HCT116 (cell line): ENCODE data around the gene RAB39A. TPM values are rescaled to one million over a fixed set of nuclear protein-coding genes. Genes with fewer than 3 reads are reported as not detected.

Experiments
- ATAC-seq: fragments of 200-7000 bp; cut with Tn5 transposase; 2 replicates; pipeline ENCODE4 v1.9.1; 2020; ENCODE audit warnings: mild to moderate bottlenecking, moderate library complexity
- BruUV-seq: library from RNA; stranded (reverse); fragments of 400-500 nt; replicated peaks from 2 replicates; lab custom pipeline; 2021; lab: Mats Ljungman, UMichigan
- CTCF ChIA-PET: fragments of 300-600 bp; sonication (Branson Sonifier 250); formaldehyde crosslinking; loops from one replicate; lab custom pipeline; 2021; ENCODE audit warnings: antibody characterized with exemption; lab: Charles Lee
- POLR2A ChIA-PET: fragments of 300-600, 350-600 bp; sonication (Branson Sonifier 250); formaldehyde crosslinking; loops from one replicate; lab custom pipeline; 2021; ENCODE audit warnings: antibody characterized with exemption; lab: Charles Lee
- RAD21 ChIA-PET, 2 experiments: fragments of 300-600 bp; sonication (Branson Sonifier 250); formaldehyde crosslinking; loops; one replicate each; lab custom pipeline; 2023; ENCODE audit warnings: low total read pairs in 2 of 2; ENCODE audit not compliant: uncharacterized antibody in 2 of 2, unreplicated experiment in 2 of 2, low non-redundant PET in 1 of 2; lab: Charles Lee
- DNase-seq: peaks from one replicate; pipeline ENCODE4 v3.0.0-alpha.2; 2010; ENCODE audit warnings: low read depth, low spot score
- H2AFZ ChIP-seq: fragments of 200-600 bp; shearing (Covaris generic), sonication (generic); 2 replicates; pipeline ENCODE4 v1.6.1; 2017; ENCODE audit warnings: low read depth, mixed run types, mixed read lengths, antibody characterized with exemption, low read length; ENCODE audit not compliant: poor library complexity, severe bottlenecking
- H3K27ac ChIP-seq: 2 replicates; pipeline ENCODE4 v1.5.1; 2012; ENCODE audit warnings: low read depth, low read length
- H3K27me3 ChIP-seq: fragments of 200-600 bp; sonication (generic); 2 replicates; pipeline ENCODE4 v1.6.1; 2016; ENCODE audit warnings: mixed run types, low read length, mixed read lengths; ENCODE audit not compliant: insufficient read depth
- H3K36me3 ChIP-seq, 2 experiments: fragments of 200-500 bp in 1 of 2; fragments of 200-600 bp in 1 of 2; sonication (Bioruptor generic) in 1 of 2; sonication (generic) in 1 of 2; 2 replicates each; pipeline versions ENCODE4 v1.5.1 to v1.6.1; 2014 to 2016; ENCODE audit warnings: low read length in 2 of 2, inconsistent platforms in 1 of 2, mixed read lengths in 1 of 2, mixed run types in 1 of 2; ENCODE audit not compliant: insufficient read depth in 2 of 2, control insufficient read depth in 1 of 2
- H3K4me1 ChIP-seq, 2 experiments: fragments of 200-600 bp in 1 of 2; sonication (generic) in 1 of 2; 2 replicates each; pipeline versions ENCODE4 v1.5.1 to v1.6.1; 2012 to 2017; ENCODE audit warnings: low read length in 2 of 2, inconsistent platforms in 1 of 2, mild to moderate bottlenecking in 1 of 2, mixed read lengths in 1 of 2, mixed run types in 1 of 2, moderate library complexity in 1 of 2; ENCODE audit not compliant: insufficient read depth in 2 of 2, control insufficient read depth in 1 of 2
- H3K4me2 ChIP-seq: fragments of 200-600 bp; sonication (generic); 2 replicates; pipeline ENCODE4 v1.6.1; 2017; ENCODE audit warnings: mixed run types, low read length, mixed read lengths
- H3K4me3 ChIP-seq, 2 experiments: fragments of 200-600 bp in 1 of 2; sonication (generic) in 1 of 2; replicated peaks in 1 of 2; 2 replicates each; pipeline ENCODE4 v1.5.1; 2011 to 2016; ENCODE audit warnings: low read length in 2 of 2, control low read depth in 1 of 2, low read depth in 1 of 2, mild to moderate bottlenecking in 1 of 2, mixed read lengths in 1 of 2, mixed run types in 1 of 2
- H3K79me2 ChIP-seq: fragments of 200-600 bp; sonication (generic); 2 replicates; pipeline ENCODE4 v1.6.1; 2017; ENCODE audit warnings: mild to moderate bottlenecking, mixed run types, low read length, moderate library complexity, mixed read lengths; ENCODE audit not compliant: insufficient read depth
- H3K9ac ChIP-seq: fragments of 200-600 bp; sonication (generic); 2 replicates; pipeline ENCODE4 v1.6.1; 2016; ENCODE audit warnings: low read length, mixed read lengths
- H3K9me2 ChIP-seq: fragments of 200-600 bp; sonication (generic), shearing (Covaris generic); 2 replicates; pipeline ENCODE4 v1.6.1; 2017; ENCODE audit warnings: mixed run types, mild to moderate bottlenecking, moderate library complexity; ENCODE audit not compliant: insufficient read depth
- H3K9me3 ChIP-seq, 2 experiments: fragments of 200-500 bp in 1 of 2; fragments of 200-600 bp in 1 of 2; sonication (Bioruptor generic) in 1 of 2; sonication (generic) in 1 of 2; 2 replicates each; pipeline ENCODE4 v1.6.1; 2014 to 2017; ENCODE audit warnings: low read length in 2 of 2, mixed read lengths in 2 of 2, inconsistent platforms in 1 of 2, low read depth in 1 of 2, mild to moderate bottlenecking in 1 of 2, mixed run types in 1 of 2, moderate library complexity in 1 of 2; ENCODE audit not compliant: control insufficient read depth in 1 of 2, insufficient read depth in 1 of 2
- H4K20me1 ChIP-seq: fragments of 200-600 bp; sonication (generic), shearing (Covaris generic); 2 replicates; pipeline ENCODE4 v1.6.1; 2017; ENCODE audit warnings: mixed run types, mild to moderate bottlenecking, moderate library complexity; ENCODE audit not compliant: insufficient read depth
- CEBPB ChIP-seq: IDR thresholded peaks from 2 replicates; pipeline ENCODE4 v1.6.1; 2012; ENCODE audit warnings: low read depth
- EGR1 ChIP-seq: IDR thresholded peaks from 2 replicates; pipeline ENCODE4 v1.6.1; 2012; ENCODE audit warnings: low read depth
- ELF1 ChIP-seq: IDR thresholded peaks from 2 replicates; pipeline ENCODE4 v1.6.1; 2012; ENCODE audit warnings: low read depth, borderline replicate concordance
- EZH2 ChIP-seq: fragments of 200-600 bp; sonication (generic); IDR thresholded peaks from 2 replicates; pipeline ENCODE4 v1.6.1; 2017; ENCODE audit warnings: antibody characterized with exemption, mixed run types
- EZH2phosphoT487 ChIP-seq: fragments of 200-600 bp; IDR thresholded peaks from 2 replicates; pipeline ENCODE4 v1.6.1; 2018; ENCODE audit warnings: antibody characterized with exemption, borderline replicate concordance
- FOSL1 ChIP-seq: IDR thresholded peaks from 2 replicates; pipeline ENCODE4 v1.6.1; 2012; ENCODE audit warnings: low read depth
- JUND ChIP-seq: IDR thresholded peaks from 2 replicates; pipeline ENCODE4 v1.6.1; 2012
- POLR2A ChIP-seq: IDR thresholded peaks from 2 replicates; pipeline ENCODE4 v1.7.0; 2011; ENCODE audit warnings: borderline replicate concordance; ENCODE audit not compliant: insufficient read depth, insufficient read length; ENCODE audit errors: extremely low read depth
- POLR2AphosphoS5 ChIP-seq: IDR thresholded peaks from 2 replicates; pipeline ENCODE4 v1.6.1; 2011; ENCODE audit warnings: mild to moderate bottlenecking, low read depth, low read length, moderate library complexity
- RAD21 ChIP-seq: IDR thresholded peaks from 2 replicates; pipeline ENCODE4 v1.6.1; 2012; ENCODE audit warnings: low read depth, mild to moderate bottlenecking
- SIN3A ChIP-seq: IDR thresholded peaks from 2 replicates; pipeline ENCODE4 v1.6.1; 2012; ENCODE audit warnings: low read depth
- SP1 ChIP-seq: IDR thresholded peaks from 2 replicates; pipeline ENCODE4 v1.6.1; 2012; ENCODE audit warnings: low read depth
- SRF ChIP-seq: IDR thresholded peaks from 2 replicates; pipeline ENCODE4 v1.6.1; 2012; ENCODE audit warnings: low read depth
- TCF7L2 ChIP-seq: IDR thresholded peaks from 2 replicates; pipeline ENCODE4 v1.7.0; 2011; ENCODE audit warnings: borderline replicate concordance, inconsistent platforms; ENCODE audit not compliant: insufficient read depth, insufficient read length; ENCODE audit errors: extremely low read depth
- YY1 ChIP-seq: IDR thresholded peaks from 2 replicates; pipeline ENCODE4 v1.6.1; 2011; ENCODE audit warnings: low read length, low read depth, moderate library complexity, mild to moderate bottlenecking; ENCODE audit not compliant: insufficient replicate concordance; ENCODE audit errors: extremely low read depth
- ZFX ChIP-seq: fragments of 450-650 bp; IDR thresholded peaks from 2 replicates; pipeline ENCODE4 v1.6.1; 2017
- ZNF274 ChIP-seq: fragments of 200-500 bp; sonication (Bioruptor generic); IDR thresholded peaks from 2 replicates; pipeline ENCODE4 v1.6.1; 2014; ENCODE audit warnings: mild to moderate bottlenecking, low read depth, low read length, inconsistent platforms
- intact Hi-C: fragments of 100-400 bp; cut with micrococcal nuclease; formaldehyde crosslinking; loops from 2 replicates; pipeline ENCODE4 v1.10.0; 2022
- total RNA-seq: library from RNA; stranded (reverse); gene quantifications from one replicate; pipeline ENCODE4 v1.2.1, GENCODE V29; 2021; ENCODE audit not compliant: unreplicated experiment
- TF ChIP-seq, protein P1 (sequence below): IDR thresholded peaks from 2 replicates; pipeline ENCODE4 v1.6.1; 2012; ENCODE audit warnings: low read depth
- TF ChIP-seq, protein P2 (sequence below): IDR thresholded peaks from 2 replicates; pipeline ENCODE4 v1.6.1; 2012
- TF ChIP-seq, protein P3 (sequence below): IDR thresholded peaks from 2 replicates; pipeline ENCODE4 v1.6.1; 2011; ENCODE audit warnings: mild to moderate bottlenecking, low read length, moderate library complexity; ENCODE audit not compliant: insufficient replicate concordance; ENCODE audit errors: extremely low read depth
- TF ChIP-seq, protein P4 (sequence below): IDR thresholded peaks from 2 replicates; pipeline ENCODE4 v1.6.1; 2012

The RAB39A gene
- total RNA-seq, 1 experiment from 2014 or later, result not detected

DNA sequence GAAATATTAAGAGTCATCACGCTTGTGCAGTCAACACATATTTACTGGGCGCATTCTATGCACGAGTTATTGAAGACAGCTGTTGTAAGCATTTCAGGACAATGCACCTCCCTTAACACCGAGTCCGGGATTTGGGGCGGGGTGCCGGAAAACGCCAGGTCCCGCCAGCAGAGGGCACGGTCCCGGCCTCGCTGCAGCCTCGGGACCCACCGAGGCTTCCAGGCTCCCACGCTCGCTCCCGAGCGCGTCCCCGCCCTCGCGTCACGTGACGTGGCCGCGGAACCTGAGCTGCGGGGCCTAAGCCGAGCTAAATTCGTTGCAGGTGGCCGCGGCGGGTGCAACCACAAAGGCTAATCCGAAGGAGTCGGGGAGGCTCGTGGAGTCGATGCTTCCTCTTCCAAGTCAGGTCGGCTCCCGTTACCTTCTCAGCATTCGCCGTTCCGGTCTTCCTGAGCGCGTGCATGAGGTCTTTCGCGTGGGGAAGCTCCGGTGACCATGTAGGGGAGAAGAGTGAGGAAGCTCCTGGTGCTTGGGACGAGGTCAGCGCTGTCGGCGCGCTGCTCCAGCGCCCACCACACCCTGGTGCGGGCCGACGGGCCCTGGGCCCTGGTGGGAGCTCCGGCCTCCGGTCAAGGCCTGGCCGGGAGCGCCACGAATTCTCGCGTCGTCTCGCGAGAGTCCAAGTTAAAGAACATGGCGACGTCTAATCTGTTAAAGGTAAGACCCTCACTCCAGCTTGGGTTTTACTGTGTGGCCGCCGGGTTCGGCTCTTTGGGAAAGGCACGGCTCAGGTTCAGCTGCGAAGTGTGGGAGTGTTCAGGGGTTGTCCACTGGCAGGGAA, 80.6 kb downstream of the RAB39A start, which contains the start of gene CUL5:
Gene CUL5, plus strand, starts transcription at position 243 of the 841 bp plus-strand sequence. Its CDS starts 451 bp downstream, at position 694.
- Histone ChIP-seq H3K79me2 (peaks cover 51% of the 10 kb centered on the region), H4K20me1 (no peaks in the 10 kb centered on the region), H3K9me3 (no peaks in the 10 kb centered on the region), H3K4me2 (peak within 1 kb of the TSS; percentile 80), H3K9ac (peak within 1 kb of the TSS; percentile 97), H3K36me3 (no peaks in the 10 kb centered on the region), H3K4me3 (peak within 1 kb of the TSS; percentile 93 to 94), H2AFZ (peak within 1 kb of the TSS; percentile 50), H3K27me3 (no peaks in the 10 kb centered on the region), H3K9me2 (no peaks in the 10 kb centered on the region), H3K27ac (peak within 1 kb of the TSS; percentile 92), H3K4me1 (peaks cover 2 to 21% of the 10 kb centered on the region in 2 experiments; a peak in 3 of 4 replicates)
- ATAC-seq, result peak; percentile 95
- peak; percentile 86 for DNase-seq
- TSS peak; percentile 86 for BruUV-seq
- RAD21 ChIA-PET, result interaction anchor here in 1 of 2 experiments (0.6 kb wide), 1 partner anchor 464 kb away, joined by 4 read pairs; no protein-coding TSS in a partner anchor
- POLR2A ChIA-PET, result interaction anchor here (1.1 to 1.9 kb wide), 2 partner anchors 9 to 13 kb away, joined by 3 to 7 read pairs; no protein-coding TSS in a partner anchor
- intact Hi-C loops, result loop anchor here (2.0 kb wide), 1 partner anchor 646 kb away; no protein-coding TSS in a partner anchor
- CTCF ChIA-PET, result interaction anchor here (0.7 to 2.4 kb wide), 7 partner anchors 9 to 641 kb away, joined by 3 to 18 read pairs (median 5); no protein-coding TSS in a partner anchor
- TF ChIP-seq POLR2A (peak; percentile 91), ZNF274 (no peak), SIN3A (peak; percentile 79), EGR1 (peak; percentile 56; the same call in 1 of the 2 replicates), SRF (no peak), SP1 (peak; percentile 46; the same call in 1 of the 2 replicates), RAD21 (peak; percentile 61), JUND (no peak), ZFX (peak; percentile 100), CEBPB (no peak; the same call in 1 of the 2 replicates), EZH2phosphoT487 (no peak), ELF1 (no peak; the same call in 1 of the 2 replicates), EZH2 (no peak), YY1 (peak; percentile 89), POLR2AphosphoS5 (peak; percentile 86), FOSL1 (no peak), TCF7L2 (no peak)
- TF ChIP-seq, protein P1, sequence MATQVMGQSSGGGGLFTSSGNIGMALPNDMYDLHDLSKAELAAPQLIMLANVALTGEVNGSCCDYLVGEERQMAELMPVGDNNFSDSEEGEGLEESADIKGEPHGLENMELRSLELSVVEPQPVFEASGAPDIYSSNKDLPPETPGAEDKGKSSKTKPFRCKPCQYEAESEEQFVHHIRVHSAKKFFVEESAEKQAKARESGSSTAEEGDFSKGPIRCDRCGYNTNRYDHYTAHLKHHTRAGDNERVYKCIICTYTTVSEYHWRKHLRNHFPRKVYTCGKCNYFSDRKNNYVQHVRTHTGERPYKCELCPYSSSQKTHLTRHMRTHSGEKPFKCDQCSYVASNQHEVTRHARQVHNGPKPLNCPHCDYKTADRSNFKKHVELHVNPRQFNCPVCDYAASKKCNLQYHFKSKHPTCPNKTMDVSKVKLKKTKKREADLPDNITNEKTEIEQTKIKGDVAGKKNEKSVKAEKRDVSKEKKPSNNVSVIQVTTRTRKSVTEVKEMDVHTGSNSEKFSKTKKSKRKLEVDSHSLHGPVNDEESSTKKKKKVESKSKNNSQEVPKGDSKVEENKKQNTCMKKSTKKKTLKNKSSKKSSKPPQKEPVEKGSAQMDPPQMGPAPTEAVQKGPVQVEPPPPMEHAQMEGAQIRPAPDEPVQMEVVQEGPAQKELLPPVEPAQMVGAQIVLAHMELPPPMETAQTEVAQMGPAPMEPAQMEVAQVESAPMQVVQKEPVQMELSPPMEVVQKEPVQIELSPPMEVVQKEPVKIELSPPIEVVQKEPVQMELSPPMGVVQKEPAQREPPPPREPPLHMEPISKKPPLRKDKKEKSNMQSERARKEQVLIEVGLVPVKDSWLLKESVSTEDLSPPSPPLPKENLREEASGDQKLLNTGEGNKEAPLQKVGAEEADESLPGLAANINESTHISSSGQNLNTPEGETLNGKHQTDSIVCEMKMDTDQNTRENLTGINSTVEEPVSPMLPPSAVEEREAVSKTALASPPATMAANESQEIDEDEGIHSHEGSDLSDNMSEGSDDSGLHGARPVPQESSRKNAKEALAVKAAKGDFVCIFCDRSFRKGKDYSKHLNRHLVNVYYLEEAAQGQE, result no peak
- TF ChIP-seq, protein P2, sequence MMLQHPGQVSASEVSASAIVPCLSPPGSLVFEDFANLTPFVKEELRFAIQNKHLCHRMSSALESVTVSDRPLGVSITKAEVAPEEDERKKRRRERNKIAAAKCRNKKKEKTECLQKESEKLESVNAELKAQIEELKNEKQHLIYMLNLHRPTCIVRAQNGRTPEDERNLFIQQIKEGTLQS, result no peak
- TF ChIP-seq, protein P3, sequence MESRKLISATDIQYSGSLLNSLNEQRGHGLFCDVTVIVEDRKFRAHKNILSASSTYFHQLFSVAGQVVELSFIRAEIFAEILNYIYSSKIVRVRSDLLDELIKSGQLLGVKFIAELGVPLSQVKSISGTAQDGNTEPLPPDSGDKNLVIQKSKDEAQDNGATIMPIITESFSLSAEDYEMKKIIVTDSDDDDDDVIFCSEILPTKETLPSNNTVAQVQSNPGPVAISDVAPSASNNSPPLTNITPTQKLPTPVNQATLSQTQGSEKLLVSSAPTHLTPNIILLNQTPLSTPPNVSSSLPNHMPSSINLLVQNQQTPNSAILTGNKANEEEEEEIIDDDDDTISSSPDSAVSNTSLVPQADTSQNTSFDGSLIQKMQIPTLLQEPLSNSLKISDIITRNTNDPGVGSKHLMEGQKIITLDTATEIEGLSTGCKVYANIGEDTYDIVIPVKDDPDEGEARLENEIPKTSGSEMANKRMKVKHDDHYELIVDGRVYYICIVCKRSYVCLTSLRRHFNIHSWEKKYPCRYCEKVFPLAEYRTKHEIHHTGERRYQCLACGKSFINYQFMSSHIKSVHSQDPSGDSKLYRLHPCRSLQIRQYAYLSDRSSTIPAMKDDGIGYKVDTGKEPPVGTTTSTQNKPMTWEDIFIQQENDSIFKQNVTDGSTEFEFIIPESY, result peak; percentile 93
- TF ChIP-seq, protein P4, sequence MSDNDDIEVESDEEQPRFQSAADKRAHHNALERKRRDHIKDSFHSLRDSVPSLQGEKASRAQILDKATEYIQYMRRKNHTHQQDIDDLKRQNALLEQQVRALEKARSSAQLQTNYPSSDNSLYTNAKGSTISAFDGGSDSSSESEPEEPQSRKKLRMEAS, result peak; percentile 93
